HK-2 (cell line): Measurements from ENCODE around the gene MMD2.

ENCODE experiments used
- DNase-seq: peaks from one replicate; pipeline ENCODE4 v3.0.0-alpha.2; 2018; ENCODE audit not compliant: unreplicated experiment

The MMD2 gene

DNA sequence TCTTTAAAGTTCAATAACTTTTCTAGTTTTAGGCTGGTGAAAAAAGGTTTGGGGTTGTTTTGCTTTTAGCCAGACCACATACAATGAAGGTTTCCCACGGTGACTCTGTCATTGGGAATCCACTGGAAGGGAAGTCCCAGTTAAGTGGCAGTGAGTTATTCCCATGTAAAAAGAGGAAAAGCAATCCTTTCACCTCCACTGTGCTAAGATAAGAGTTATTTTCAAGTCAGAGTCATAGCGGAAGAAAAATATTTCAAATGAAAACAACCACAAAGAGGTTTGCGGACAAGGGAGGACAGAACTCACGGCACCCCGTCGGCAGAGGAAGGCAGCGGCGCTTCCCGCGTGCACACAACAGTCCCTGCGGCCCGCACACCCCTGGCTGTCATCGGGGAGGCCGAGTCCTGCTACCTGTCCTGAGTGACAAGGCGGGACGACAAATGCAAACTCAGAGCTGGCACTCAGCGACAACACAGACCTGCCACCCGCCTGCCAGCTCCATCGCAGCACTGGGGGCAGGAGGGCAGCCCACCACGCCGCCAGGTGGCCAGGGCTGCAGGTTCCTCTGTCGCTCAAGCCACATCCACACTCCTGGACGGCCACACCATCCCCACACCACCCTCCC lies 87.8 kb downstream of the MMD2 start:
- no peak for DNase-seq

GRCh38 chr7:4868493-4868892 lies 90.5 kb downstream of the MMD2 start:
- DNase-seq = no peak

DNA sequence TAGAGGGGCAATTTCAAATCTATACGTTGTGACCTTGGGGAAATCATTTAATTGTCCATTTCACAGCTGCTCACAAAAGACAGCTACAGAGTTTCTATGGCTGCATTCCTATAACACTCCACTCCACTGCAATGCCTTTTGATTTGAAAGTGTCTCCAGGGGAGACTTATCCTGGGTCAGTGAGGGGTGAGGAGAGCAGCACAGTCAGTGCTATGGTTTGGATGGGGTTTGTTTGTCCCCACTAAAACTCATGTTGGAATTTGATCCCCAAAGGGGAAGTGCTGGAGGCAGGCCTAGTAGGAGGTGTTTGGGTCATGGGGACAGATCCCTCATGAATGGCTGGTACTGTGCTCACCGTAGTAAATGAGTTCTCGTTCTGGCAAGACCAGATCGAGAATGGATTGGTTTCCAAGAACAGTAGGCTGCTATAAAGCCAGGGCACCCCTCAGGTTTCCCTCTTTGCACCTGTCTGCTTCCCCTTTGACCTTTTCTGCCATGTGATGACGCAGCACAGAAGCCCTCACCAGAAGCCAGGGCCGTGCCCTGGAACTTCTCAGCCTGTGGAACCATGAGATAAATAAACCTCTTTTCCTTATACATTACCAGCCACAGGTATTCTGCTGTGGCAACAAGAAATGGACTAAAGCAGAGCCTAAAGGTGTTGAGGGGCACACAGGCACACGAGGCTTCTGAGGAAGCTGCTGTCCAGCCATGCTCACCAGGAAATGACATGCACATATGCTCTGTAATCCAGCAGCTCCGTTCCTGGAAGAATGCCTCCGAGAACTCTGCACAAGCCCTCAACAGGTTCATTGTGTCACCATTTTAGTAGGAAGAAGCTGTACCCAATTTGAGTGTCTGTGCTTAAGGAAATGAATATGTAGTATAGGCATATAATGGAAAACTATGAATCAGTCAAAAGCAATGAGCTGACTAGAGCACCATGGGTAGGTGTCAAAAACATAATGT lies 92.2 kb downstream of the MMD2 start:
- no peak for DNase-seq

DNA sequence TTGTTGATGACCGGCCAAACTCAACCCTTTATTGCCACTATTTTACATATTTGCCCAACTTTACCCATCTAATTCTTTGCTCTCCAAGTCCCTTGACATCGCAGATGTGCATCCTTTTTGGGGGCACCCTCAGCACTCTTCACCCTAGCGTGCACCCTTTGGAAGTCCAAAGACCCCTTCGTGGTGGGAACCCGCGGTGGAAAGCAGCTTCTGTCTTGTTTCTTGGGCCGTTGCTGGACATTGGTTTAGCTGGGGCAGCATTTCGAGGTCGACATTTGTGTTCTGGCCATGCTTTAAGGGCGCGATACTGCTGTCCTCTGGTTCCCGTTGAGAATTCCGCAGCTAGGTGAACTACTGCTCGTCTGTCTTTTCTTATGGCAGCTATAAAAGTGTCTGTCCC lies 96.8 kb downstream of the MMD2 start:
- no peak for DNase-seq

- no peak for DNase-seq
Observed at GRCh38 chr7:4861673-4862072, 97.3 kb downstream of the MMD2 start, which contains the start of gene PAPOLB. Gene PAPOLB (minus strand): TSS chr7:4862030. CDS start chr7:4861810, 220 bp downstream.

DNA sequence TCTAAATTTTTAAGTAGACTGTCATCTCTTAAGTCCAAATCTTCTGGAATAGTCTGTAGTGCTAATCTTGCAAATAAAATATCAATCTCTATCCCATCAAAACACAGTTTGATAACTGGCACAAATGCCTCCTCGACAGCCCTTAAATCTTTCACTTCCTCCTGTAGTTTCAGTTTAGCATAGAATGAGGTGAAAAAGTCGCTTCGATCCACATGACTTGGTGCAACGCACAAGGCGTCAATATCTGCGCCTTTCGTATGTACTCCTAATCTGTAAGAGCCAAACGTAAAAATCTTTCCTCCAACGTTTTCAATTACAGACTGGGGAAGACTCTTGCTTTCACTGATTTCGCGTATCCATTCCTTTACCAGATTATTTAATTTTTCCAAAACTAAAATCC lies 97.8 kb downstream of the MMD2 start:
- DNase-seq = no peak

GRCh38 chr7:4857189-4857588 lies 101.8 kb downstream of the MMD2 start:
- DNase-seq = no peak

GRCh38 chr7:4856336-4857057 lies 102.5 kb downstream of the MMD2 start:
- no peak for DNase-seq
